ENCODE results near the gene SPTBN1.

GRCh38 chr2:54710216-54710615, 254.1 kb downstream of the SPTBN1 start:
- TF ChIP-seq SUZ12 (IDR thresholded peaks at IDR 0.05) (no peak), SP1 (IDR thresholded peaks at IDR 0.05) (no peak), FOXA1 (IDR thresholded peaks at IDR 0.05) (no peak), ARNT (IDR thresholded peaks at IDR 0.05) (no peak), NFRKB (IDR thresholded peaks at IDR 0.05) (no peak), ZNF384 (IDR thresholded peaks at IDR 0.05) (no peak), FOXK2 (IDR thresholded peaks at IDR 0.05) (no peak), CTBP1 (IDR thresholded peaks at IDR 0.05; ENCODE audit: borderline replicate concordance) (no peak), HDGF (IDR thresholded peaks at IDR 0.05; ENCODE audit: borderline replicate concordance) (no peak), BHLHE40 (IDR thresholded peaks at IDR 0.05; ENCODE audit: borderline replicate concordance) (no peak)
- TF ChIP-seq, protein P1, sequence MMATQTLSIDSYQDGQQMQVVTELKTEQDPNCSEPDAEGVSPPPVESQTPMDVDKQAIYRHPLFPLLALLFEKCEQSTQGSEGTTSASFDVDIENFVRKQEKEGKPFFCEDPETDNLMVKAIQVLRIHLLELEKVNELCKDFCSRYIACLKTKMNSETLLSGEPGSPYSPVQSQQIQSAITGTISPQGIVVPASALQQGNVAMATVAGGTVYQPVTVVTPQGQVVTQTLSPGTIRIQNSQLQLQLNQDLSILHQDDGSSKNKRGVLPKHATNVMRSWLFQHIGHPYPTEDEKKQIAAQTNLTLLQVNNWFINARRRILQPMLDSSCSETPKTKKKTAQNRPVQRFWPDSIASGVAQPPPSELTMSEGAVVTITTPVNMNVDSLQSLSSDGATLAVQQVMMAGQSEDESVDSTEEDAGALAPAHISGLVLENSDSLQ (IDR thresholded peaks at IDR 0.05): no peak

Measured in HEK293T (cell line).